HEK293T (cell line): ENCODE measurements around the gene ZCWPW2.
A peak's percentile ranks its signal among the peaks of the same experiment; 100 is the strongest.

Source experiments
- BHLHE40 ChIP-seq: fragments of 450-650 bp; IDR thresholded peaks from 2 replicates; pipeline ENCODE4 v1.6.1; 2016; ENCODE audit warnings: mild to moderate bottlenecking, moderate library complexity, borderline replicate concordance
- ELF4 ChIP-seq: fragments of 450-650 bp; IDR thresholded peaks from 2 replicates; pipeline ENCODE4 v1.6.1; 2017; ENCODE audit warnings: antibody characterized with exemption
- FOXK2 ChIP-seq: fragments of 450-650 bp; IDR thresholded peaks from 2 replicates; pipeline ENCODE4 v1.6.1; 2016; ENCODE audit warnings: mild to moderate bottlenecking
- HDGF ChIP-seq: fragments of 450-650 bp; IDR thresholded peaks from 2 replicates; pipeline ENCODE4 v1.6.1; 2017; ENCODE audit warnings: antibody characterized with exemption, borderline replicate concordance
- L3MBTL2 ChIP-seq: fragments of 450-650 bp; conservative IDR thresholded peaks from 2 replicates; pipeline ENCODE4 v1.6.1; 2016; ENCODE audit warnings: mild to moderate bottlenecking
- NFRKB ChIP-seq: fragments of 450-650 bp; IDR thresholded peaks from 2 replicates; pipeline ENCODE4 v1.6.1; 2016; ENCODE audit warnings: mild to moderate bottlenecking, moderate library complexity
- SP1 ChIP-seq: fragments of 450-650 bp; IDR thresholded peaks from 2 replicates; pipeline ENCODE4 v1.6.1; 2017
- SUZ12 ChIP-seq: fragments of 450-650 bp; IDR thresholded peaks from 2 replicates; pipeline ENCODE4 v1.6.1; 2016; ENCODE audit warnings: mild to moderate bottlenecking
- ZNF384 ChIP-seq: fragments of 450-650 bp; IDR thresholded peaks from 2 replicates; pipeline ENCODE4 v1.6.1; 2016
- TF ChIP-seq, protein P1 (sequence below): fragments of 450-650 bp; IDR thresholded peaks from 2 replicates; pipeline ENCODE4 v1.6.1; 2016

DNA sequence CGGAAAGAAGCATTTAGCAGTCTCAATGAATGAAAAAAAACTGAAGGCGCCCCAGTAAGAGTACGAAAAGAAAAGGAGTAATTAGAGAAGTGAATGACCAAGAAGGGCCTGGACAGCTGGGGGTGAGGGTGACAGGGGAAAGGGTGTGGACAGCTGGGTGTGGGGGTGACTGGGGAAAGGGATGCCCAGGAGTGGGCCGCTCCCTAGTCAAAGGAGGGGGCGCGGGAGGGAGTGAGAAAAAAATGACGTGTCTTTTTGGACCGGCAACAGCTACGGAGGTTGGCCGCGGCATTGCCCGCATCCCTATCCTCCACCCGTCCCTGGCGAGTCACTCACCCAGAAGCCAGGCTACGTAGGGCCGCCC is 274 bp upstream of the ZCWPW2 start:
- TF ChIP-seq NFRKB (no peak), HDGF (no peak), L3MBTL2 (no peak), SP1 (no peak), ELF4 (no peak), SUZ12 (no peak), FOXK2 (no peak), BHLHE40 (no peak), ZNF384 (no peak)
- TF ChIP-seq, protein P1, sequence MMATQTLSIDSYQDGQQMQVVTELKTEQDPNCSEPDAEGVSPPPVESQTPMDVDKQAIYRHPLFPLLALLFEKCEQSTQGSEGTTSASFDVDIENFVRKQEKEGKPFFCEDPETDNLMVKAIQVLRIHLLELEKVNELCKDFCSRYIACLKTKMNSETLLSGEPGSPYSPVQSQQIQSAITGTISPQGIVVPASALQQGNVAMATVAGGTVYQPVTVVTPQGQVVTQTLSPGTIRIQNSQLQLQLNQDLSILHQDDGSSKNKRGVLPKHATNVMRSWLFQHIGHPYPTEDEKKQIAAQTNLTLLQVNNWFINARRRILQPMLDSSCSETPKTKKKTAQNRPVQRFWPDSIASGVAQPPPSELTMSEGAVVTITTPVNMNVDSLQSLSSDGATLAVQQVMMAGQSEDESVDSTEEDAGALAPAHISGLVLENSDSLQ: peak; percentile 57
